Measurements from ENCODE around the gene HSPA12A. TPM values are rescaled to one million over a fixed set of nuclear protein-coding genes. Genes with fewer than 3 reads are reported as not detected.

Gene HSPA12A
- total RNA-seq, 1 donor from 2014 or later = 8.1 TPM

GRCh38 chr10:116699471-116700150 is 42.8 kb downstream of the HSPA12A start:
- intact Hi-C loops (cut with DNase I) = no loop called here
- no peak for DNase-seq (ENCODE audit: low spot score)

GRCh38 chr10:116699049-116699448 is 43.3 kb downstream of the HSPA12A start:
- intact Hi-C loops (cut with DNase I) = no loop called here
- no peak for DNase-seq (ENCODE audit: low spot score)

GRCh38 chr10:116698364-116698763 is 44.0 kb downstream of the HSPA12A start:
- no peak for DNase-seq (ENCODE audit: low spot score)
- intact Hi-C loops (cut with DNase I) = no loop called here

- no peak for DNase-seq (ENCODE audit: low spot score)
- intact Hi-C loops (cut with DNase I) = no loop called here
Observed at GRCh38 chr10:116697816-116698215, 44.5 kb downstream of the HSPA12A start.

GRCh38 chr10:116696919-116697318 is 45.4 kb downstream of the HSPA12A start:
- intact Hi-C loops (cut with DNase I) = no loop called here

GRCh38 chr10:116694927-116695268 is 47.5 kb downstream of the HSPA12A start:
- intact Hi-C loops (cut with DNase I) = no loop called here
- no peak for DNase-seq (ENCODE audit: low spot score)

More at GRCh38 chr10:116696919-116697318, 45.4 kb downstream of the HSPA12A start:
- DNase-seq (ENCODE audit: low spot score) = no peak

GRCh38 chr10:116694243-116694926 is 48.0 kb downstream of the HSPA12A start:
- intact Hi-C loops (cut with DNase I) = no loop called here
- DNase-seq (ENCODE audit: low spot score) = no peak

GRCh38 chr10:116692225-116692624 is 50.1 kb downstream of the HSPA12A start:
- intact Hi-C loops (cut with DNase I) = no loop called here
- DNase-seq (ENCODE audit: low spot score) = no peak

- DNase-seq (ENCODE audit: low spot score) = no peak
- intact Hi-C loops (cut with DNase I) = no loop called here
Observed at GRCh38 chr10:116691635-116692034, 50.7 kb downstream of the HSPA12A start.

- no peak for DNase-seq (ENCODE audit: low spot score)
- intact Hi-C loops (cut with DNase I) = no loop called here
Observed at GRCh38 chr10:116690356-116691322, 51.7 kb downstream of the HSPA12A start.

GRCh38 chr10:116689744-116690143 is 52.6 kb downstream of the HSPA12A start:
- DNase-seq (ENCODE audit: low spot score) = no peak
- intact Hi-C loops (cut with DNase I) = no loop called here

GRCh38 chr10:116688741-116689495 is 53.4 kb downstream of the HSPA12A start:
- intact Hi-C loops (cut with DNase I) = no loop called here
- DNase-seq (ENCODE audit: low spot score) = no peak

- no peak for DNase-seq (ENCODE audit: low spot score)
Observed at GRCh38 chr10:116688241-116688711, 54.1 kb downstream of the HSPA12A start.

GRCh38 chr10:116687633-116688032 is 54.7 kb downstream of the HSPA12A start:
- intact Hi-C loops (cut with DNase I) = no loop called here
- no peak for DNase-seq (ENCODE audit: low spot score)

More at GRCh38 chr10:116688241-116688711, 54.1 kb downstream of the HSPA12A start:
- intact Hi-C loops (cut with DNase I) = no loop called here

- intact Hi-C loops (cut with DNase I) = no loop called here
- no peak for DNase-seq (ENCODE audit: low spot score)
Observed at GRCh38 chr10:116686632-116687031, 55.7 kb downstream of the HSPA12A start.

GRCh38 chr10:116685807-116686206 is 56.6 kb downstream of the HSPA12A start:
- intact Hi-C loops (cut with DNase I) = no loop called here
- DNase-seq (ENCODE audit: low spot score) = no peak

GRCh38 chr10:116684781-116685180 is 57.6 kb downstream of the HSPA12A start:
- intact Hi-C loops (cut with DNase I) = loop anchor here (5.0 kb wide), 1 partner anchor 483 kb away; no protein-coding TSS in a partner anchor
- no peak for DNase-seq (ENCODE audit: low spot score)

- intact Hi-C loops (cut with DNase I) = loop anchor here (2.0 to 5.0 kb wide), 2 partner anchors 59 to 483 kb away; partner anchors contain the start of gene HSPA12A
- no peak for DNase-seq (ENCODE audit: low spot score)
Observed at GRCh38 chr10:116683821-116684220, 58.5 kb downstream of the HSPA12A start.

- intact Hi-C loops (cut with DNase I) = loop anchor here (2.0 to 5.0 kb wide), 2 partner anchors 60 to 484 kb away; partner anchors contain the start of gene HSPA12A
- DNase-seq (ENCODE audit: low spot score) = no peak
Observed at GRCh38 chr10:116683166-116683565, 59.2 kb downstream of the HSPA12A start.

Measured in cardiac septum (tissue), 1 donor.